Neural cell (in vitro differentiated cells): ENCODE measurements around the gene ANKRD44. TPM values are rescaled to one million over a fixed set of nuclear protein-coding genes. Genes with fewer than 3 reads are reported as not detected.

Source experiments
- H2AFZ ChIP-seq: fragments of 200-600, 300-800 bp; sonication (generic), shearing (Covaris generic); 2 replicates; pipeline ENCODE4 v1.6.0; 2014; ENCODE audit warnings: low read depth, mild to moderate bottlenecking, antibody characterized with exemption, low read length, moderate library complexity
- H3F3A ChIP-seq: fragments of 200-600 bp; shearing (Covaris generic); 2 replicates; pipeline ENCODE4 v1.6.1; 2016; ENCODE audit warnings: mild to moderate bottlenecking, moderate library complexity, mixed read lengths, antibody characterized with exemption, low read length; ENCODE audit not compliant: insufficient read depth, poor library complexity, severe bottlenecking
- H3K27ac ChIP-seq: fragments of 200-600, 300-800 bp; sonication (generic), shearing (Covaris generic); 2 replicates; pipeline ENCODE4 v1.5.1; 2014; ENCODE audit warnings: mild to moderate bottlenecking, low read length, moderate library complexity
- H3K27me3 ChIP-seq: fragments of 300-800, 200-600 bp; sonication (generic), shearing (Covaris generic); 2 replicates; pipeline ENCODE4 v1.6.0; 2014; ENCODE audit warnings: mild to moderate bottlenecking, low read depth, low read length, moderate library complexity; ENCODE audit not compliant: insufficient read depth
- H3K36me3 ChIP-seq: fragments of 300-800, 200-600 bp; sonication (generic), shearing (Covaris generic); 2 replicates; pipeline ENCODE4 v1.5.1; 2014; ENCODE audit warnings: mild to moderate bottlenecking, antibody characterized with exemption, low read length, moderate library complexity; ENCODE audit not compliant: insufficient read depth
- H3K4me2 ChIP-seq: fragments of 300-800, 200-600 bp; sonication (generic), shearing (Covaris generic); 2 replicates; pipeline ENCODE4 v1.6.0; 2014; ENCODE audit warnings: mild to moderate bottlenecking, low read length
- H3K4me3 ChIP-seq: fragments of 300-800, 200-600 bp; sonication (generic), shearing (Covaris generic); 2 replicates; pipeline ENCODE4 v1.5.1; 2014; ENCODE audit warnings: mild to moderate bottlenecking, low read length, moderate library complexity
- H3K79me2 ChIP-seq: fragments of 200-600 bp; shearing (Covaris generic); replicated peaks from 2 replicates; pipeline ENCODE4 v1.6.0; 2014; ENCODE audit warnings: mild to moderate bottlenecking, low read length, moderate library complexity; ENCODE audit not compliant: insufficient read depth
- H3K9ac ChIP-seq: fragments of 300-800, 200-600 bp; sonication (generic), shearing (Covaris generic); 2 replicates; pipeline ENCODE4 v1.6.1; 2016; ENCODE audit warnings: mild to moderate bottlenecking, low read length, mixed read lengths
- H3K9me2 ChIP-seq: fragments of 200-600 bp; shearing (Covaris generic); 2 replicates; pipeline ENCODE4 v1.6.1; 2016; ENCODE audit warnings: mild to moderate bottlenecking, low read length, mixed read lengths; ENCODE audit not compliant: insufficient read depth
- H3K9me3 ChIP-seq: fragments of 200-600, 300-800 bp; sonication (generic), shearing (Covaris generic); 2 replicates; pipeline ENCODE4 v1.6.1; 2016; ENCODE audit warnings: mild to moderate bottlenecking, mixed run types, low read length, moderate library complexity, mixed read lengths
- H4K20me1 ChIP-seq: fragments of 200-600 bp; shearing (Covaris generic); 2 replicates; pipeline ENCODE4 v1.6.1; 2016; ENCODE audit warnings: mild to moderate bottlenecking, mixed run types; ENCODE audit not compliant: insufficient read depth
- EP300 ChIP-seq: fragments of 450-650 bp; conservative IDR thresholded peaks from 2 replicates; pipeline ENCODE4 v1.6.1; 2014; ENCODE audit warnings: antibody characterized with exemption, mild to moderate bottlenecking, moderate library complexity; ENCODE audit not compliant: poor library complexity, severe bottlenecking
- EZH2 ChIP-seq: fragments of 200-600, 300-800 bp; shearing (Covaris generic), sonication (generic); IDR thresholded peaks from 2 replicates; pipeline ENCODE4 v1.6.1; 2014; ENCODE audit warnings: antibody characterized with exemption, low read length, borderline replicate concordance, mild to moderate bottlenecking; ENCODE audit not compliant: insufficient read depth, poor library complexity, severe bottlenecking
- MXI1 ChIP-seq: fragments of 450-650 bp; conservative IDR thresholded peaks from 2 replicates; pipeline ENCODE4 v1.6.1; 2014; ENCODE audit warnings: antibody characterized with exemption, mild to moderate bottlenecking; ENCODE audit not compliant: poor library complexity, severe bottlenecking
- POLR2AphosphoS5 ChIP-seq: IDR thresholded peaks from 2 replicates; pipeline ENCODE4 v1.6.1; 2012
- RAD21 ChIP-seq: fragments of 450-650 bp; conservative IDR thresholded peaks from 2 replicates; pipeline ENCODE4 v1.6.1; 2014; ENCODE audit warnings: antibody characterized with exemption, mild to moderate bottlenecking, moderate library complexity
- SMC3 ChIP-seq: fragments of 450-650 bp; conservative IDR thresholded peaks from 2 replicates; pipeline ENCODE4 v1.6.1; 2014; ENCODE audit warnings: antibody characterized with exemption, mild to moderate bottlenecking, moderate library complexity; ENCODE audit not compliant: poor library complexity
- TAF1 ChIP-seq: IDR thresholded peaks from 2 replicates; pipeline ENCODE4 v1.6.1; 2012; ENCODE audit warnings: low read depth
- polyA plus RNA-seq: library from polyadenylated mRNA; depleted of rRNA; stranded (reverse); fragments of >200 nt; gene quantifications from 2 replicates; pipeline ENCODE4 v1.2.3, GENCODE V29; 2014
- TF ChIP-seq, protein P1 (sequence below): IDR thresholded peaks from 2 replicates; pipeline ENCODE4 v1.6.1; 2012; ENCODE audit warnings: borderline replicate concordance
- TF ChIP-seq, protein P2 (sequence below): fragments of 450-650 bp; IDR thresholded peaks from 2 replicates; pipeline ENCODE4 v1.5.1; 2014; ENCODE audit warnings: antibody characterized with exemption, mild to moderate bottlenecking, moderate library complexity; ENCODE audit not compliant: poor library complexity, severe bottlenecking

The ANKRD44 gene
- polyA plus RNA-seq, 1 donor from 2014 or later, result 94.3 TPM

DNA sequence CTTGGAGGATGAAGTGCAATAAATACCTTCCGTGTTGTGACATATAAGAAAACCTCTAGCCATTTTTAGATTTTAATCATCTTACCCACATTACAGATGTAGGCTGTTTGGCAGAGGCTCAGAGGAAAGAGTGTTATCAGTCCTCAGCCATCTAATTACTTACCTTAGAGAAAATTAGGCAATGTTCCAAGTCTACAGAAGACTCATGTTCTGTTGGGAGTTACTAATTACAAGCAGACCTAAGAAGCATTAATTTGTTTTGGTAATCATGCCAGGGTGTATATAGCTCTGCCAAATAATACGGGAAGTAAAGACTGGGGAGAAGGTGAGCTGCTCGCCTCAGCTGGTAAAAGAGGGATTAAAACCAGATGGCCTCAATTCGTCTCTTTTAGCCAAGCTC lies 258.2 kb downstream of the ANKRD44 start:
- H2AFZ ChIP-seq, result no peak overlapping the region
- no peak overlapping the region for H3K4me2 ChIP-seq
- no peaks in the 10 kb centered on the region for H3K27me3 ChIP-seq
- H4K20me1 ChIP-seq, result no peaks in the 10 kb centered on the region
- no peaks in the 10 kb centered on the region for H3K79me2 ChIP-seq
- no peaks in the 10 kb centered on the region for H3K9me3 ChIP-seq
- H3K9me2 ChIP-seq, result no peaks in the 10 kb centered on the region
- no peak overlapping the region for H3K4me3 ChIP-seq
- H3F3A ChIP-seq, result no peaks in the 10 kb centered on the region
- no peak for TF ChIP-seq SMC3
- TF ChIP-seq, protein P1, sequence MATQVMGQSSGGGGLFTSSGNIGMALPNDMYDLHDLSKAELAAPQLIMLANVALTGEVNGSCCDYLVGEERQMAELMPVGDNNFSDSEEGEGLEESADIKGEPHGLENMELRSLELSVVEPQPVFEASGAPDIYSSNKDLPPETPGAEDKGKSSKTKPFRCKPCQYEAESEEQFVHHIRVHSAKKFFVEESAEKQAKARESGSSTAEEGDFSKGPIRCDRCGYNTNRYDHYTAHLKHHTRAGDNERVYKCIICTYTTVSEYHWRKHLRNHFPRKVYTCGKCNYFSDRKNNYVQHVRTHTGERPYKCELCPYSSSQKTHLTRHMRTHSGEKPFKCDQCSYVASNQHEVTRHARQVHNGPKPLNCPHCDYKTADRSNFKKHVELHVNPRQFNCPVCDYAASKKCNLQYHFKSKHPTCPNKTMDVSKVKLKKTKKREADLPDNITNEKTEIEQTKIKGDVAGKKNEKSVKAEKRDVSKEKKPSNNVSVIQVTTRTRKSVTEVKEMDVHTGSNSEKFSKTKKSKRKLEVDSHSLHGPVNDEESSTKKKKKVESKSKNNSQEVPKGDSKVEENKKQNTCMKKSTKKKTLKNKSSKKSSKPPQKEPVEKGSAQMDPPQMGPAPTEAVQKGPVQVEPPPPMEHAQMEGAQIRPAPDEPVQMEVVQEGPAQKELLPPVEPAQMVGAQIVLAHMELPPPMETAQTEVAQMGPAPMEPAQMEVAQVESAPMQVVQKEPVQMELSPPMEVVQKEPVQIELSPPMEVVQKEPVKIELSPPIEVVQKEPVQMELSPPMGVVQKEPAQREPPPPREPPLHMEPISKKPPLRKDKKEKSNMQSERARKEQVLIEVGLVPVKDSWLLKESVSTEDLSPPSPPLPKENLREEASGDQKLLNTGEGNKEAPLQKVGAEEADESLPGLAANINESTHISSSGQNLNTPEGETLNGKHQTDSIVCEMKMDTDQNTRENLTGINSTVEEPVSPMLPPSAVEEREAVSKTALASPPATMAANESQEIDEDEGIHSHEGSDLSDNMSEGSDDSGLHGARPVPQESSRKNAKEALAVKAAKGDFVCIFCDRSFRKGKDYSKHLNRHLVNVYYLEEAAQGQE, result no peak
- TF ChIP-seq EP300, result no peak
- no peak for TF ChIP-seq EZH2
- TF ChIP-seq POLR2AphosphoS5, result no peak
- TF ChIP-seq RAD21, result no peak
- no peak for TF ChIP-seq MXI1
- no peak for TF ChIP-seq TAF1
- TF ChIP-seq, protein P2, sequence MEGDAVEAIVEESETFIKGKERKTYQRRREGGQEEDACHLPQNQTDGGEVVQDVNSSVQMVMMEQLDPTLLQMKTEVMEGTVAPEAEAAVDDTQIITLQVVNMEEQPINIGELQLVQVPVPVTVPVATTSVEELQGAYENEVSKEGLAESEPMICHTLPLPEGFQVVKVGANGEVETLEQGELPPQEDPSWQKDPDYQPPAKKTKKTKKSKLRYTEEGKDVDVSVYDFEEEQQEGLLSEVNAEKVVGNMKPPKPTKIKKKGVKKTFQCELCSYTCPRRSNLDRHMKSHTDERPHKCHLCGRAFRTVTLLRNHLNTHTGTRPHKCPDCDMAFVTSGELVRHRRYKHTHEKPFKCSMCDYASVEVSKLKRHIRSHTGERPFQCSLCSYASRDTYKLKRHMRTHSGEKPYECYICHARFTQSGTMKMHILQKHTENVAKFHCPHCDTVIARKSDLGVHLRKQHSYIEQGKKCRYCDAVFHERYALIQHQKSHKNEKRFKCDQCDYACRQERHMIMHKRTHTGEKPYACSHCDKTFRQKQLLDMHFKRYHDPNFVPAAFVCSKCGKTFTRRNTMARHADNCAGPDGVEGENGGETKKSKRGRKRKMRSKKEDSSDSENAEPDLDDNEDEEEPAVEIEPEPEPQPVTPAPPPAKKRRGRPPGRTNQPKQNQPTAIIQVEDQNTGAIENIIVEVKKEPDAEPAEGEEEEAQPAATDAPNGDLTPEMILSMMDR, result no peak
- H3K36me3 ChIP-seq, result no peaks in the 10 kb centered on the region
- no peak overlapping the region for H3K9ac ChIP-seq
- no peak overlapping the region for H3K27ac ChIP-seq

DNA sequence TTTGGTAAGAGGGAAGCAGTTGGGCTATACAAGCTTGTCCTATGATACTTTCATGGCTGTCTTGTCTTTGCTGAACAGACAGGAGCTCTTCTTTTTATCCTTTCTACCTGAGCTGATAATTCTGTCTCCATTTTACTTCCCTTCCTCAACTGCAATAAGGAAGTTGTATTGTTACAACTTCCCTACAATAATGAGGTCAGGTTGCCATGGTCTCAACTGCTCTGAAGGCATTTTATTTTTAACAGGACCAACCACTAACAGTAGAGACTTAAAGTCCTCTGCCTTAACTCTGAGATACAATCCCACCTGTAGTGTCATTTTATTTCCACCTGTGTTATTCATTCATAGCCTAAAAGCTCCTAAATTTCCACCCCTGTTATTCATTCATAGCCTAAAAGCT lies 265.5 kb downstream of the ANKRD44 start:
- Histone ChIP-seq H3K4me2 (no peak overlapping the region), H3K36me3 (no peaks in the 10 kb centered on the region), H3K9me3 (no peaks in the 10 kb centered on the region), H3K9ac (no peak overlapping the region), H3K4me3 (no peak overlapping the region), H3K79me2 (no peaks in the 10 kb centered on the region), H3F3A (no peaks in the 10 kb centered on the region), H3K27me3 (no peaks in the 10 kb centered on the region), H4K20me1 (no peaks in the 10 kb centered on the region), H3K9me2 (no peaks in the 10 kb centered on the region), H3K27ac (no peak overlapping the region), H2AFZ (no peak overlapping the region)
- TF ChIP-seq RAD21 (no peak), TAF1 (no peak), SMC3 (no peak), EZH2 (no peak), POLR2AphosphoS5 (no peak), EP300 (no peak), MXI1 (no peak)
- TF ChIP-seq, protein P1, result no peak
- TF ChIP-seq, protein P2, result no peak
